SH-SY5Y (cell line): Measurements from ENCODE around the gene PDLIM1.

Experiments
- GATA2 ChIP-seq: IDR thresholded peaks from 2 replicates; pipeline ENCODE4 v1.6.1; 2011; ENCODE audit warnings: mild to moderate bottlenecking, low read depth, low read length
- GATA3 ChIP-seq: IDR thresholded peaks from 2 replicates; pipeline ENCODE4 v1.6.1; 2011; ENCODE audit warnings: low read depth, mild to moderate bottlenecking, low read length, moderate library complexity

DNA sequence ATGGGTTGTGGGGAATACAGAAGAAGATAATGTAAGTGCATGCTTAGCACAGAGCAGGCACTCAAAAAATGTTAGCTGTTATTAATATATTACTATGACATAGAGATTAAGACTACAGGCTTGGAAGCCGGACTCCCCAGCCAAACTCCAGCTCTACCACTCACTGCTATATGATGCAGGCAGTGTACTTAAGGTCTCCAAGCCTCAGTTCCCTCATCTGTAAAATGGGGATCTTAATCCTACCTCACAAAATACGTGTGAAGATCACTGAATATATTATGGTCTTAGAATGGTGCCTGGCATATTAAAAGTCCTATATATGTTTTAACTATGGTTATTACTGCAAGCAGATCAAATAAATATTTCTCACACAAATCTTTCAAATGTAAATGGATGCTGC is 5.2 kb downstream of the PDLIM1 start:
- no peak for TF ChIP-seq GATA3
- TF ChIP-seq GATA2, result no peak
